ENCODE results near the gene CD33. TPM values are rescaled to one million over a fixed set of nuclear protein-coding genes. Genes with fewer than 3 reads are reported as not detected.

Gene CD33
- total and polyA plus RNA-seq, 2 donors: 7.1 to 7.9 TPM

DNA sequence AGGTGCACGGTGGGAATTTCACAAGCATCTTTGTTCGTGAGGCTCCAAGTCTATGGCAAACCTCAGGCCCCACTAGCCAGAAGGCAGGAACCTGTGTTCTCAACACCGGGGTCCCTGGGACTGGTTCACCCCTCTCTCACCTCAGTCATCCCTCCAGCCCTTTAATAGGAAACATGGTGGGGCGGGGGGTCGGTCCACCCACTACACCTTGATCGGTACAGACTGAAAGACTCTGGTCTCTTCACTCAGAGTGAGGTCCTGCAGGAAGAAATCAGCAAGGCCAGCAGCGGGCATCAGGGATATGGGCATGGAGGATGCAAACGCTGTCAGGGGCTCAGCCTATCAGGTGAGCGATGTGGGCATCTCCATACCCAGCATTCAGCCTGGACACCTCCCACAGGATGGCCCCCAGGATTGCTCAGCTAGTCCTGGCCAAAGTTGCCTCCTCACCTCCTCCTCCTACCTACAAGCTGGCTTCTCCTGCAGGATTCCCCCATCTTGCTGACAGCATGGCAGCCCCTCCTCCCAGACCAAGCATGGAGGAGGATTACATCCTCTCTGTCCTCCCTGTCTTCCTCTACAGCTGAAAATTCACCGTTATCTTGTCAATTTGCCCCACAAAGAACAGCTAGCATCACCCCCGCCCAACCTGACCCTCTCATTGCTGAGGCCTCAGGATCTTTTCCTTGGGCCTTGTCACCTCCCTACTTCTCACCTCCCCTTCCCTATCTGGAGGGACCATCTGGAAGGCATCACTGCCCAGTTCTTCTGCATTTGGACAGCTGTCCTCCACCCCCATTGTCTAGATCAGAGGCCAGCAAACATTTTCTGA lies 37.3 kb upstream of the CD33 start:
- peaks cover 0 to 10% of the 10 kb centered on the region in 2 donors for H3K27me3 ChIP-seq (ENCODE audit: control insufficient read depth in 2 of 2, insufficient read depth in 1 of 2, low read length in 1 of 2)
- no peaks in the 10 kb centered on the region for H3K4me1 ChIP-seq (ENCODE audit: control insufficient read depth in 2 of 2, insufficient read depth in 2 of 2, low read length in 2 of 2)
- no peak for DNase-seq (ENCODE audit: low read depth in 6 of 9, low spot score in 9 of 9)
- H3K27ac ChIP-seq (ENCODE audit: low read depth in 1 of 2, low read length in 1 of 2): no peak overlapping the region
- no peak overlapping the region for H3K4me3 ChIP-seq (ENCODE audit: low read length in 2 of 2)
- H3K36me3 ChIP-seq (ENCODE audit: control insufficient read depth in 2 of 2, insufficient read depth in 2 of 2, low read length in 1 of 2): no peaks in the 10 kb centered on the region
- WGBS: 95% methylated on average over 11 of the region's 11 CpGs
- no peaks in the 10 kb centered on the region for H3K9me3 ChIP-seq (ENCODE audit: control insufficient read depth in 2 of 2, insufficient read depth in 1 of 2, low read length in 1 of 2)

GRCh38 chr19:51188227-51188559 lies 36.7 kb upstream of the CD33 start:
- Histone ChIP-seq H3K4me1 (ENCODE audit: control insufficient read depth in 2 of 2, insufficient read depth in 2 of 2, low read length in 2 of 2) (no peaks in the 10 kb centered on the region), H3K4me3 (ENCODE audit: low read length in 2 of 2) (no peak overlapping the region), H3K27me3 (ENCODE audit: control insufficient read depth in 2 of 2, insufficient read depth in 1 of 2, low read length in 1 of 2) (peaks cover 0 to 10% of the 10 kb centered on the region in 2 donors), H3K9me3 (ENCODE audit: control insufficient read depth in 2 of 2, insufficient read depth in 1 of 2, low read length in 1 of 2) (no peaks in the 10 kb centered on the region), H3K27ac (ENCODE audit: low read depth in 1 of 2, low read length in 1 of 2) (no peak overlapping the region), H3K36me3 (ENCODE audit: control insufficient read depth in 2 of 2, insufficient read depth in 2 of 2, low read length in 1 of 2) (no peaks in the 10 kb centered on the region)
- no peak for DNase-seq (ENCODE audit: low read depth in 6 of 9, low spot score in 9 of 9)
- 96% methylated on average over 2 of the region's 2 CpGs for WGBS

- no peaks in the 10 kb centered on the region for H3K4me1 ChIP-seq (ENCODE audit: control insufficient read depth in 2 of 2, insufficient read depth in 2 of 2, low read length in 2 of 2)
- no peak overlapping the region for H3K27ac ChIP-seq (ENCODE audit: low read depth in 1 of 2, low read length in 1 of 2)
- DNase-seq (ENCODE audit: low read depth in 6 of 9, low spot score in 9 of 9): no peak
- no peaks in the 10 kb centered on the region for H3K27me3 ChIP-seq (ENCODE audit: control insufficient read depth in 2 of 2, insufficient read depth in 1 of 2, low read length in 1 of 2)
- no peaks in the 10 kb centered on the region for H3K36me3 ChIP-seq (ENCODE audit: control insufficient read depth in 2 of 2, insufficient read depth in 2 of 2, low read length in 1 of 2)
- 94% methylated on average over 9 of the region's 9 CpGs for WGBS
- no peak overlapping the region for H3K4me3 ChIP-seq (ENCODE audit: low read length in 2 of 2)
- no peaks in the 10 kb centered on the region for H3K9me3 ChIP-seq (ENCODE audit: control insufficient read depth in 2 of 2, insufficient read depth in 1 of 2, low read length in 1 of 2)
Measured at GRCh38 chr19:51192689-51193088, 32.2 kb upstream of the CD33 start.

- DNase-seq (ENCODE audit: low read depth in 6 of 9, low spot score in 9 of 9): no peak
- WGBS: 87% methylated on average over 21 of the region's 21 CpGs
Measured at GRCh38 chr19:51194527-51195315, 30.2 kb upstream of the CD33 start.

DNA sequence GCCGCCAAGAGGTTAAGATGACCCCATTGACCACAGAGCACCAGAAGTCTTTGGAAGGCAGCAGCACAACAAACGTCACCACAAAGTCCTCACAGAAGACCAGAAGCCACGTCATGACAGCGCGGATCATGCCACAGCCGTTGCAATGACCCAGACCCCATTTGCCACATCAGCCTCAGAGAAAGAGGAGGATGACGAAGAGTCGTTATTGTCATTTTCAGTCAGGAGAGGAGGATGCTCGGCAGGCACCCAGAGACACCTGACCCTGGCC lies 29.6 kb upstream of the CD33 start:
- no peak for DNase-seq (ENCODE audit: low read depth in 6 of 9, low spot score in 9 of 9)
- Histone ChIP-seq H3K4me1 (ENCODE audit: control insufficient read depth in 2 of 2, insufficient read depth in 2 of 2, low read length in 2 of 2) (no peaks in the 10 kb centered on the region), H3K36me3 (ENCODE audit: control insufficient read depth in 2 of 2, insufficient read depth in 2 of 2, low read length in 1 of 2) (no peaks in the 10 kb centered on the region), H3K27me3 (ENCODE audit: control insufficient read depth in 2 of 2, insufficient read depth in 1 of 2, low read length in 1 of 2) (no peaks in the 10 kb centered on the region), H3K4me3 (ENCODE audit: low read length in 2 of 2) (no peak overlapping the region), H3K9me3 (ENCODE audit: control insufficient read depth in 2 of 2, insufficient read depth in 1 of 2, low read length in 1 of 2) (no peaks in the 10 kb centered on the region), H3K27ac (ENCODE audit: low read depth in 1 of 2, low read length in 1 of 2) (no peak overlapping the region)
- 94% methylated on average over 9 of the region's 9 CpGs for WGBS

More at GRCh38 chr19:51194527-51195315, 30.2 kb upstream of the CD33 start:
- Histone ChIP-seq H3K4me1 (ENCODE audit: control insufficient read depth in 2 of 2, insufficient read depth in 2 of 2, low read length in 2 of 2) (no peaks in the 10 kb centered on the region), H3K36me3 (ENCODE audit: control insufficient read depth in 2 of 2, insufficient read depth in 2 of 2, low read length in 1 of 2) (no peaks in the 10 kb centered on the region), H3K9me3 (ENCODE audit: control insufficient read depth in 2 of 2, insufficient read depth in 1 of 2, low read length in 1 of 2) (no peaks in the 10 kb centered on the region), H3K4me3 (ENCODE audit: low read length in 2 of 2) (no peak overlapping the region), H3K27ac (ENCODE audit: low read depth in 1 of 2, low read length in 1 of 2) (no peak overlapping the region), H3K27me3 (ENCODE audit: control insufficient read depth in 2 of 2, insufficient read depth in 1 of 2, low read length in 1 of 2) (no peaks in the 10 kb centered on the region)

- Histone ChIP-seq H3K4me1 (ENCODE audit: control insufficient read depth in 2 of 2, insufficient read depth in 2 of 2, low read length in 2 of 2) (no peaks in the 10 kb centered on the region), H3K9me3 (ENCODE audit: control insufficient read depth in 2 of 2, insufficient read depth in 1 of 2, low read length in 1 of 2) (no peaks in the 10 kb centered on the region), H3K36me3 (ENCODE audit: control insufficient read depth in 2 of 2, insufficient read depth in 2 of 2, low read length in 1 of 2) (no peaks in the 10 kb centered on the region), H3K27ac (ENCODE audit: low read depth in 1 of 2, low read length in 1 of 2) (no peak overlapping the region), H3K4me3 (ENCODE audit: low read length in 2 of 2) (no peak overlapping the region), H3K27me3 (ENCODE audit: control insufficient read depth in 2 of 2, insufficient read depth in 1 of 2, low read length in 1 of 2) (no peaks in the 10 kb centered on the region)
- DNase-seq (ENCODE audit: low read depth in 6 of 9, low spot score in 9 of 9): no peak
- WGBS: over 99% methylated on average over 10 of the region's 10 CpGs
Measured at GRCh38 chr19:51195616-51196015, 29.3 kb upstream of the CD33 start.

DNA sequence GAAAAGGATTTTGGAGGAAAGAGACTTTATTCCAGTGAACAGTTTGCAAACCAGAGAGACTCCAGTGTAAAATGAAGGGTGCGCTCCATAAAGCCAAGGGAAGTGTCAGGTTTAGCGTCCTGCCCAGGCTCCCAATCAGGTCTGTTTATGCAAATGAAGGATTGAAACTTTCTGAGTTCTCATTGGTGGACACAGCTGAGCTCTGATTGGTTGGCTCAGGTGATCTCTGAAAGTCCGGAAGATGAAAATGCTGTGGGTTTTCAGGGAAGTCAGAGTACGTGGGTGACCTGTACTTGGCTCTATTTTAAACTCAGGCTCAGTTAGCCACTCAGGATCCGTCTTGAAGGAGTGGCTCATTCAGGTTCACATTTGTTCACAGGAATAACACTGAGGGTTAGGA lies 28.7 kb upstream of the CD33 start:
- DNase-seq (ENCODE audit: low read depth in 6 of 9, low spot score in 9 of 9): no peak
- Histone ChIP-seq H3K27me3 (ENCODE audit: control insufficient read depth in 2 of 2, insufficient read depth in 1 of 2, low read length in 1 of 2) (no peaks in the 10 kb centered on the region), H3K4me1 (ENCODE audit: control insufficient read depth in 2 of 2, insufficient read depth in 2 of 2, low read length in 2 of 2) (no peaks in the 10 kb centered on the region), H3K9me3 (ENCODE audit: control insufficient read depth in 2 of 2, insufficient read depth in 1 of 2, low read length in 1 of 2) (no peaks in the 10 kb centered on the region), H3K4me3 (ENCODE audit: low read length in 2 of 2) (no peak overlapping the region), H3K27ac (ENCODE audit: low read depth in 1 of 2, low read length in 1 of 2) (no peak overlapping the region), H3K36me3 (ENCODE audit: control insufficient read depth in 2 of 2, insufficient read depth in 2 of 2, low read length in 1 of 2) (no peaks in the 10 kb centered on the region)
- 91% methylated on average over 5 of the region's 5 CpGs for WGBS

DNA sequence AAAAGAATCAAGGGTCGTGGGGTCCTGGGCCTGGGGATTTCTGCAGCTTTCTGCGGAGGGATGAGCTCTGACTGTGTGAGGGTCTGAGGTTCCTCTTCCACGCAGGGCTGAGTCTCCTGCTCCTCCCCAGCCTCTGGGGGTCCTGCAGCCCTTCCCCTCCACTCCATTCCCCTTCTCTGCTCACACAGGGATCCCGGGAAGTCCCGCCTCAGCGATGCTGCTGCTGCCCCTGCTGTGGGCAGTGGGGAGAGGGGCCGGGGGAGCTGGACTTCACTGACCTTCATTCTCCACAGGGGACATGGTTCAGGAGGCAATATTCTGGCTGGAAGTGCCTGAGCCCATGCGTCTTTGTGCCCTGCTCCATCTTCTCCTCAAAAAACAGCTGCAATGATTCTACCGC lies 26.2 kb upstream of the CD33 start:
- DNase-seq (ENCODE audit: low read depth in 6 of 9, low spot score in 9 of 9): no peak
- no peaks in the 10 kb centered on the region for H3K4me1 ChIP-seq (ENCODE audit: control insufficient read depth in 2 of 2, insufficient read depth in 2 of 2, low read length in 2 of 2)
- 96% methylated on average over 9 of the region's 9 CpGs for WGBS

DNA sequence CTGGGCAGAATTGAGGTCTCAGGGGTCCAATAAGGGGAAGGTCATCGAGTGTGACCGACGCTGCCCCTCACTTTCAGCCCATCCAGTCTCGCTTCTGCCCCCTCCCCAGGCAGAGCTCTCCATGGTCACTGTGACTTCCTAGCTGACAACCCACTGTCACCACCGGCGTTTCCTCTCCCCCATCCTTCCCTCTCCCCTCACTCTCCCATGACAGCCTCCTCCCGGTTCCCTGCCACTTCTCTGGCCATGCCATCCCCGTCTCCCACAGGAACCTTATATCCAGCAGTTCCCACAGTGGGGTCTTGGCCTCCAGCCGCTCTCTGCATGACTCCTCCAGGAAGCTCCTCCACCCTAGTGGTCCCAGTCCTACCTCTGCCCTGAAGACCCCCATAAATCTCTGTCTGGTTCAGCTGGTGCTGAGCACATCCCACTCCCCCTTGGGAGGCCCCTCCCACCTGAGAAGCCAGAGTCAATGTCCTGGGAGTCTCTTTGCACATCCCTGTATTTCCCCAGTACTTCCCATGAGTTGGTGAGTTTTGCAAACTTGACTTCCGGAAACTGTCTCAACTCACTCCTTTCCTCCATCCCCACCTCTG lies 24.7 kb upstream of the CD33 start:
- Histone ChIP-seq H3K4me3 (ENCODE audit: low read length in 2 of 2) (no peak overlapping the region), H3K4me1 (ENCODE audit: control insufficient read depth in 2 of 2, insufficient read depth in 2 of 2, low read length in 2 of 2) (no peaks in the 10 kb centered on the region), H3K27ac (ENCODE audit: low read depth in 1 of 2, low read length in 1 of 2) (no peak overlapping the region), H3K27me3 (ENCODE audit: control insufficient read depth in 2 of 2, insufficient read depth in 1 of 2, low read length in 1 of 2) (no peaks in the 10 kb centered on the region), H3K9me3 (ENCODE audit: control insufficient read depth in 2 of 2, insufficient read depth in 1 of 2, low read length in 1 of 2) (no peaks in the 10 kb centered on the region), H3K36me3 (ENCODE audit: control insufficient read depth in 2 of 2, insufficient read depth in 2 of 2, low read length in 1 of 2) (no peaks in the 10 kb centered on the region)
- 92% methylated on average over 10 of the region's 10 CpGs for WGBS
- no peak for DNase-seq (ENCODE audit: low read depth in 6 of 9, low spot score in 9 of 9)

More for the DNA sequence above, 26.2 kb upstream of the CD33 start:
- Histone ChIP-seq H3K36me3 (ENCODE audit: control insufficient read depth in 2 of 2, insufficient read depth in 2 of 2, low read length in 1 of 2) (no peaks in the 10 kb centered on the region), H3K9me3 (ENCODE audit: control insufficient read depth in 2 of 2, insufficient read depth in 1 of 2, low read length in 1 of 2) (no peaks in the 10 kb centered on the region), H3K27me3 (ENCODE audit: control insufficient read depth in 2 of 2, insufficient read depth in 1 of 2, low read length in 1 of 2) (no peaks in the 10 kb centered on the region), H3K4me3 (ENCODE audit: low read length in 2 of 2) (no peak overlapping the region), H3K27ac (ENCODE audit: low read depth in 1 of 2, low read length in 1 of 2) (no peak overlapping the region)
